ENCODE results near the gene GPNMB. TPM values are rescaled to one million over a fixed set of nuclear protein-coding genes. Genes with fewer than 3 reads are reported as not detected.

GPNMB gene
- total RNA-seq, 1 experiment from 2014 or later = 1.2 TPM

- Histone ChIP-seq H2AFZ (ENCODE audit: low read length) (no peak overlapping the region), H3K27me3 (ENCODE audit: insufficient read depth, low read length) (no peaks in the 10 kb centered on the region), H3T11ph (ENCODE audit: low read length) (no peak overlapping the region), H2BK15ac (ENCODE audit: low read depth, low read length) (no peak overlapping the region), H2BK120ac (ENCODE audit: low read depth, low read length, poor library complexity, severe bottlenecking) (no peak overlapping the region), H4K5ac (ENCODE audit: insufficient read length, low read depth, low read length) (no peak overlapping the region), H4K20me1 (ENCODE audit: control insufficient read depth, insufficient read depth, insufficient read length) (no peaks in the 10 kb centered on the region), H3K4me1 (ENCODE audit: insufficient read depth, low read length) (no peaks in the 10 kb centered on the region), H3K23me2 (ENCODE audit: insufficient read length, low read depth, low read length, poor library complexity, severe bottlenecking) (no peaks in the 10 kb centered on the region), H2BK20ac (ENCODE audit: low read depth, low read length, poor library complexity, severe bottlenecking) (no peak overlapping the region), H3K23ac (ENCODE audit: insufficient read length, low read depth, low read length) (no peak overlapping the region), H4K8ac (replicated peaks; ENCODE audit: insufficient read length, low read depth, low read length) (no peak overlapping the region), H3K4me2 (ENCODE audit: insufficient read depth, insufficient read length, low read length) (no peak overlapping the region), H3K4ac (ENCODE audit: low read depth, low read length) (no peak overlapping the region), H3K79me2 (ENCODE audit: insufficient read depth, low read length) (no peaks in the 10 kb centered on the region), H2AK5ac (ENCODE audit: insufficient read length, low read length) (no peak overlapping the region), H3K14ac (ENCODE audit: insufficient read depth, low read length) (no peak overlapping the region), H3K56ac (ENCODE audit: insufficient read length, low read depth, low read length) (no peak overlapping the region), H3K9ac (ENCODE audit: extremely low read depth, insufficient read length, low read length) (no peak overlapping the region), H2BK12ac (ENCODE audit: insufficient read length, low read depth, low read length) (no peak overlapping the region), H3K27ac (ENCODE audit: insufficient read length, low read depth, low read length) (no peak overlapping the region), H3K79me1 (ENCODE audit: insufficient read depth, low read depth, low read length, poor library complexity, severe bottlenecking) (no peaks in the 10 kb centered on the region), H3K9me3 (ENCODE audit: control insufficient read depth, low read depth, low read length) (no peaks in the 10 kb centered on the region), H3K18ac (ENCODE audit: insufficient read length, low read depth, low read length) (no peak overlapping the region), H4K91ac (ENCODE audit: insufficient read length, low read depth, low read length) (no peak overlapping the region), H2BK5ac (ENCODE audit: insufficient read length, low read length) (no peak overlapping the region)
- no peaks in the 10 kb centered on the region for H3K9me3 Mint-ChIP-seq
- no peak for DNase-seq
- no peaks in the 10 kb centered on the region for H3K36me3 Mint-ChIP-seq (ENCODE audit: insufficient read depth in 1 of 3, low read depth in 3 of 3)
- H3K27me3 Mint-ChIP-seq (ENCODE audit: low read depth) = no peaks in the 10 kb centered on the region
- no peak overlapping the region for H3K4me3 Mint-ChIP-seq
- H3K27ac Mint-ChIP-seq = no peak overlapping the region
- TF ChIP-seq CTCF (conservative IDR thresholded peaks at IDR 0.05) = no peak
- WGBS (ENCODE audit: extremely low coverage, insufficient read length, low lambda C conversion rate) = no CpG with 5 or more reads among the region's 3 CpGs
- peaks cover 12 to 17% of the 10 kb centered on the region in 2 experiments for H3K4me1 Mint-ChIP-seq
These were observed 28.4 kb upstream of the GPNMB start for GRCh38 chr7:23218196-23218595.
